ENCODE measurements around the gene LIPT2. TPM values are rescaled to one million over a fixed set of nuclear protein-coding genes. Genes with fewer than 3 reads are reported as not detected.
"Not testable (repeated sequence)": the region's sequence is repeated elsewhere in the genome, so short reads cannot be mapped to it uniquely, and the experiment has no call there.

Gene LIPT2
- total RNA-seq, 2 experiments from 2014 or later, result 3.1 to 4.4 TPM

DNA sequence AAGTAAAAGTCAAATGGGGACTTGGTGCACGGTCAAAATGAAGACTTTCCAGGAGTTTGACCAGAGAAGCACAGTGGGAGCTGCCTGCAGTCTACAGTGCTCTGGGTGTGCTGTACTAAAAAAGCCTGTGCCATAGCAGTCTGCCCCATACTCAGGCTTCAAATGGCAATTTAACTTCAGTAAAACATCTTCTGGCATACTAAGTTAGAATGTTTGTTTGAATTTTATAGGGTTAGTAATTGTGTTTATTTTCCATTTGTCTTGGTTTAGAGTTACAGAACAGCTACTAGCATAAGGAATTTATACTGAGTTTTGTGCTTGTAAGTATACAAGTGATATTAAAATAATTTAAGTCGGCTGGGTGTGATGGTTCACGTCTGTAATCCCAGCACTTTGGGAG, 29.3 kb upstream of the LIPT2 start:
- Mint-ChIP-seq H3K36me3 (ENCODE audit: low read depth) (no peaks in the 10 kb centered on the region), H3K4me3 (no peak overlapping the region), H3K27me3 (ENCODE audit: low read depth) (peaks cover 15% of the 10 kb centered on the region), H3K4me1 (ENCODE audit: low read depth) (no peaks in the 10 kb centered on the region), H3K9me3 (ENCODE audit: insufficient read depth) (no peaks in the 10 kb centered on the region), H3K27ac (no peak overlapping the region)
- ATAC-seq (no peak), DNase-seq (no peak)
- ChIA-PET POLR2A (no interaction called here), CTCF (no interaction called here)

DNA sequence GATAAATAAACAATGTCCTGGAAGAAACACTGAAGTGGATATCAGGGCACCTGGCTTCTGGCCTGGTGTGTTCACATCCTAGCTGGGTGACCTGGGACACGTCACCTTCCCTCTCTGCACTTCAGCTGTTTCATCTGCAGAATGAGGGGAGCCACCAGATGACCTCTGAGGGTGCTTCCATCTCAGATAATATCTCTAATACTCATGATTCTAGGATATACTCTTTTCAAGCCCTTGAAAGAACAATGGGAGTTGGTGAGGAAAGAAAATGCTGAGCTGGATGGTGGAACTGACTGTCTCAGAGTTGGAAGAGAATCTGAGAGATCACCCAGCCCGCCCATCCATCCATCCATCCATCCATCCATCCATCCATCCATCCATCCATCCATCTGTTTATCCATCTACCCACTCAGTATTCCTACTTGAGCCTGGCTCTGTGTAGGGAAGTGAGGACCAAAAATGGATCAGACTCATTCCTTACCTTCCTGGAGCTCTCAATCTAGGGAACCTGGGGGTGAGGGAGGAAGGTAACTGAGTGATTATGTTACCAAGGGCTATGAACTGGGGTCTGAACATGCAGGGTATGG, 28.2 kb upstream of the LIPT2 start:
- POLR2A ChIA-PET, result interaction anchor here (0.7 kb wide), 1 partner anchor 211 kb away, joined by 3 read pairs; no protein-coding TSS in a partner anchor
- DNase-seq (no peak), ATAC-seq (no peak)
- Mint-ChIP-seq H3K36me3 (ENCODE audit: low read depth) (no peaks in the 10 kb centered on the region), H3K9me3 (ENCODE audit: insufficient read depth) (peaks cover 5% of the 10 kb centered on the region), H3K4me3 (no peak overlapping the region), H3K27me3 (ENCODE audit: low read depth) (peaks cover 19% of the 10 kb centered on the region), H3K4me1 (ENCODE audit: low read depth) (no peaks in the 10 kb centered on the region), H3K27ac (no peak overlapping the region)
- CTCF ChIA-PET, result no interaction called here

DNA sequence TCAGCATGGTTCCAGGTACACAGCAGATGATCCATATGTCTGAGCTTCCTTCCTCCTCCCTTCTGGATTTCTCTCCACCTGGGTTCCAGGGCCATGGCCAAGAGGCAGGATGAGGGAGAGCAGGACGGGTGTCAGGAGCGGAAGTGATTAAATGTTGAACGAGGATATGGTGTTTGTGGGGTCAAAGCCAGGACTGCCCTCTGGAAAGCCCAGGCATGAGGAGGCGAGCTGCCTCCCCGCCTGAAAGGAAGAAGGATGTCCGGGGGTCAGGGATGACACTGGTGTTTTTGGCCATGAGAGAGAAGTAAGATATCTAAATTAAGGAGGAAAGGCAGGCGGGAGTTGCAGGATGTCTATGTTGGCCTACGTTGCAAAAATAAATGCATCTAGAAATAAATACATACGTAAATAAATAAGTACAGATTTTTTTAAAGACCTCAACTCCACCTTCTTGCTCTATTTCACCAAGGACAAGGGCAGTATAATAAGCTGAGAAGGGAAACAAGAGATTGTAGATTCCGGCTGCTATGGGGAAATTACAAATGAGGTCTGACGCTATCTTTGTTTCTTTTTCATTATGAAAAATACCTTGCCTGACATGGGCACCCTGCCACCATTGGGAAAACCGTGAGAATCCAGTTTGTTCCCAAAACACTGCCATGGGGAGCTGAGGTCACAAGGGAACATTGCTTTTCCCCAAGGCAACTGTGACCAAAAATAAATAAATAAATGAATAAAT, 27.6 kb upstream of the LIPT2 start:
- no peak overlapping the region for H3K27ac Mint-ChIP-seq
- H3K4me3 Mint-ChIP-seq, result no peak overlapping the region
- CTCF ChIA-PET, result no interaction called here
- POLR2A ChIA-PET, result no interaction called here
- no peaks in the 10 kb centered on the region for H3K36me3 Mint-ChIP-seq (ENCODE audit: low read depth)
- ATAC-seq (no peak), DNase-seq (no peak)
- peaks cover 25% of the 10 kb centered on the region for H3K27me3 Mint-ChIP-seq (ENCODE audit: low read depth)
- H3K9me3 Mint-ChIP-seq (ENCODE audit: insufficient read depth), result peaks cover 5% of the 10 kb centered on the region
- no peaks in the 10 kb centered on the region for H3K4me1 Mint-ChIP-seq (ENCODE audit: low read depth)

DNA sequence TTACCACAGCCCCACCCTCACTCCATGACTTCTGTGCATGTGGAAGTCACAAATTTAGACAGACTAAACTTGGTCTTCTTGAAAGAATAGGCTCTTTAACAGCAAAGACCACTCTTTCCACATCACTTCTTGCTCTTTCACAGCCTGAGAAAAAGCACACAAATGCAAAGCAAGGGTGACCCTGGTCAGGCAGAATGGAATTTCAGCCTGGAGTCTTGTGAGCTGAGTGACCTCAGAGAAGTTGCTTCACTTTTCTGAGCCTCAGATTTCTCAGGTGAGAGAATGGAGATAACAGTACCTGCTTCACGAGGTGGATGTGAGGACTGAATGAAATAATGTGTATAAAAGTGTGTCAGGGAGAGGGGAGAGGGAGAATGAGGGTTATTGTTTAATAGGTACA, 26.8 kb upstream of the LIPT2 start:
- H3K27ac Mint-ChIP-seq, result no peak overlapping the region
- H3K4me1 Mint-ChIP-seq (ENCODE audit: low read depth), result no peaks in the 10 kb centered on the region
- no peak overlapping the region for H3K4me3 Mint-ChIP-seq
- H3K36me3 Mint-ChIP-seq (ENCODE audit: low read depth), result no peaks in the 10 kb centered on the region
- ATAC-seq (no peak), DNase-seq (no peak)
- ChIA-PET CTCF (no interaction called here), POLR2A (no interaction called here)
- peaks cover 5% of the 10 kb centered on the region for H3K9me3 Mint-ChIP-seq (ENCODE audit: insufficient read depth)
- H3K27me3 Mint-ChIP-seq (ENCODE audit: low read depth), result peaks cover 27% of the 10 kb centered on the region

DNA sequence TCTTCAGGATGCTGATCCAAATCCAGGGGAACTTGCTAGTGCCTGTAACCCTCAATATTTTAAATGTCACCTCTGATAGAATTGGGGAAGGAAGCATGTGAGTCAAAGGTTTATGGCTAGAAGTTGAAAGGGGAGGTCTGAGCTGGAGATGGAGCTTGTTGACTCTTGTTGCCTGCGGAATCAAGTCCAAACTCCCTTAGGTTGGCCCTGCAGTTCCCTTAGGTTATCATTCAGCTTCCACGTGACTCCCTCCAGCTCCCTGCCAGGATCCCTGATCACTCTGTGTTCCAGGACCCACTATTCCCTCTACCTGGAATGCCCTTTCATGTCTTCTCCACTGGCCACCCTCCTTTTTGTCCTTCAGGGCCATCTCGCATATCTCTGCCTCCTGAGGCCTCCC, 26.2 kb upstream of the LIPT2 start:
- ChIA-PET POLR2A (no interaction called here), CTCF (no interaction called here)
- Mint-ChIP-seq H3K4me3 (no peak overlapping the region), H3K27me3 (ENCODE audit: low read depth) (peaks cover 31% of the 10 kb centered on the region), H3K9me3 (ENCODE audit: insufficient read depth) (peaks cover 5% of the 10 kb centered on the region), H3K36me3 (ENCODE audit: low read depth) (no peaks in the 10 kb centered on the region), H3K4me1 (ENCODE audit: low read depth) (no peaks in the 10 kb centered on the region), H3K27ac (no peak overlapping the region)
- DNase-seq, result no peak
- no peak for ATAC-seq

DNA sequence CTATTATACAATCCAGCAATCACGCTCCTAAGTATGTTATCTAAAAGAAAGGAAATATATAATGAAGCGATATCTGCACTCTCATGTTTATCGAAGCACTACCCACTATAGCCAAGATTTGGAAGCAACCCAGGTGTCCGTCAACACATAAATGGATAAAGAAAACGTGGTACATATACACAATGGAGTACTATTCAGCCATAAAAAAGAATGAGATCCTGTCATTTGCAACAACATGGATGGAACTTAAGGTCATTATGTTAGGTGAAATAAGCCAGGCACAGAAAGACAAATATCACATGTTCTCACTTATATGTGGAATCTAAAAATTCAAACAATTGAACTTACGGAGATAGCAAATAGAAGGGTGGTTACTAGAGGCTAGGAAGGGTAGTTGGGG, 24.1 kb upstream of the LIPT2 start:
- H3K4me3 Mint-ChIP-seq; H3K27ac Mint-ChIP-seq; H3K9me3 Mint-ChIP-seq (ENCODE audit: insufficient read depth); DNase-seq; CTCF ChIA-PET; H3K4me1 Mint-ChIP-seq (ENCODE audit: low read depth); ATAC-seq; POLR2A ChIA-PET; H3K36me3 Mint-ChIP-seq (ENCODE audit: low read depth): not testable (repeated sequence)
- peaks cover 29% of the 10 kb centered on the region for H3K27me3 Mint-ChIP-seq (ENCODE audit: low read depth)

DNA sequence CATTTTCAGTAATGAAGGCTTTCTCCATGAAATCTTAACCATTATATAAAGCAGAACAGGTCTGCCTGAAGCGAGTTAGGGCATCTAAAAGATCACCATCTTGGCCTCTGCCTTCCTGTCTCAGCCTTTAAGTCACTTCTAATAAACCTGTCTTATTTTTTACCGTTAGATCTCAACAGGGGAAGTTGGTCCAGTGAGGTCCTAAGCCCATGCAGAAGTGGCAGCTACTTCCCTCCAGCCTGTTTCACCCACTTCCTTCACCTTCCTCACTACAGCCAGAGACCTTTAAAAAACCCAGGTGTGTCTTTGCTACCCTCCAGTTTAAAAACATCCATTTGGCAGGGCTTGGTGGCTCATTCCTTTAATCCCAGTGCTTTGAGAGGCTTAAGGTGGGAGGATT, 14.1 kb upstream of the LIPT2 start:
- Mint-ChIP-seq H3K4me3 (no peak overlapping the region), H3K36me3 (ENCODE audit: low read depth) (no peaks in the 10 kb centered on the region), H3K4me1 (ENCODE audit: low read depth) (no peaks in the 10 kb centered on the region), H3K27ac (no peak overlapping the region), H3K9me3 (ENCODE audit: insufficient read depth) (peaks cover 6% of the 10 kb centered on the region), H3K27me3 (ENCODE audit: low read depth) (peaks cover 8% of the 10 kb centered on the region)
- CTCF ChIA-PET, result interaction anchor here (1.2 kb wide), 1 partner anchor 54 kb away, joined by 3 read pairs; no protein-coding TSS in a partner anchor
- DNase-seq, result no peak
- POLR2A ChIA-PET, result interaction anchor here (0.6 kb wide), 1 partner anchor 15 kb away, joined by 3 read pairs; no protein-coding TSS in a partner anchor
- no peak for ATAC-seq

DNA sequence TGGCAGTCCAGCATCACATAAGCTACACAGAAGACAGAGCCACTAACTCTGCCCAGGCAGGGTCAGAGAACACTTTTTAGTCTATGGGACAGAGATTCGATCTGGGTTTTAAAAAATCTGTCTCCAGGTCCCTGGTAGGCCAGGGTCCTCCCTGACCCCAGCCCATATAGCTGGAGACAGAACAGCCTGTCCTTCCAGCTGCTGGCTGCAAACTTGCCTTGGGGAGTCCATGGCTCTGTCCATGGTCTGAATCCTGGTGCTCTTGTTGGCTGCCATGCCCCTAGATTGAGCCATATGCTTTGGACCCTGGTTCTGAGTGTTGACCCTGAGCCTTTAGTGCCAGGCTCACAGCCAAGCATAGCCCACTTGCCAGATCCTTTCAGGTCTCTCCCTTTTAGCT, 13.3 kb upstream of the LIPT2 start:
- DNase-seq, result no peak
- ChIA-PET CTCF (no interaction called here), POLR2A (no interaction called here)
- Mint-ChIP-seq H3K27ac (no peak overlapping the region), H3K36me3 (ENCODE audit: low read depth) (no peaks in the 10 kb centered on the region), H3K4me1 (ENCODE audit: low read depth) (no peaks in the 10 kb centered on the region), H3K27me3 (ENCODE audit: low read depth) (peaks cover 5% of the 10 kb centered on the region), H3K9me3 (ENCODE audit: insufficient read depth) (peaks cover 6% of the 10 kb centered on the region), H3K4me3 (no peak overlapping the region)
- ATAC-seq, result no peak

DNA sequence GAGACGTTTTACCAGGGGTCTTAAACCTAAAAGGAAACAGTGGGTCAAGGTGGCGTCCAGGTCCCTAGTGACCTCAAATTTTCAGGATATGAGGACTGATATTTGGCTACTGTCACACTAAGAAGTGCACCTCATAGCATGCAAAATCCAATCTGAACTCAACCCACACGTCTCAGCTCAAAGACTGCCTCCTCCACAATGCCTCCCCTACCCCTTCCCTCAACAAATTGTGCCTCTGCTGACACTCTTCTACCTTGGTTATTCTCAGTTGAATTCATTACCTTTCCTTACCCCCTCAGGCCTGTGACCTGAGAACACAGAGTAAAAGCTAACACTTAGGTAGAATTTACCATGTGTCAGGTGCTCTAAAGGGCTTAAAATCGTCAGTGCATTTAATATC, 12.4 kb upstream of the LIPT2 start:
- ATAC-seq (no peak), DNase-seq (no peak)
- ChIA-PET CTCF (no interaction called here), POLR2A (no interaction called here)
- Mint-ChIP-seq H3K36me3 (ENCODE audit: low read depth) (no peaks in the 10 kb centered on the region), H3K4me1 (ENCODE audit: low read depth) (no peaks in the 10 kb centered on the region), H3K27me3 (ENCODE audit: low read depth) (peaks cover 2% of the 10 kb centered on the region), H3K9me3 (ENCODE audit: insufficient read depth) (peaks cover 6% of the 10 kb centered on the region), H3K27ac (no peak overlapping the region), H3K4me3 (no peak overlapping the region)

DNA sequence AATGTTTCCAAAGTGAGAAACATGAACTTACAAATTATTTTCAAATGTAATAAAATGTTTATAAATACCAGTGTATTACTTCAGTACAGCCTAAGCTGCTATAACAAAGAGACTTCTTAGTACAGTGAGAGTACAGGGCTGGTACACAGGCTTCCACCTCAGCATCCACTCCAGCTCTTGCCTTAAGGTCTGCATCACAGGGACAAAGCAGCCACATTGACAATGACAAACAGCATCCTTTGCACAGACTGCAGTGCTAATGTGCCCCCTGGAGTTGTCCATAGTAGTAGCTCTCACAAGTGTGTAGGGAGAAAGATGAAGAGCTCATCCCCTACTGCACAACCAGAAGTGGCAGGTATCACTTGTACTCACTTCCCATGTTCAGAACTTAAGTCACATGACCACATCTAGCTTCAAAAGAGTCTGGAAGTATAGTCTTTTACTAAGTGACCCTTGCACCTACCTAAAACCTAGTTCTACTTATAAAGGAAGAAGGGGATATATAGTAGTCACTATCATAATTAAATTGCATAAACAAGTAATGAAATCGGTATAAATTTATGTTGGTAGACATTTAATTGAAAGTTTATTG, 10.7 kb upstream of the LIPT2 start:
- no peak overlapping the region for H3K4me3 Mint-ChIP-seq
- H3K4me1 Mint-ChIP-seq (ENCODE audit: low read depth), result no peaks in the 10 kb centered on the region
- H3K9me3 Mint-ChIP-seq (ENCODE audit: insufficient read depth), result peaks cover 6% of the 10 kb centered on the region
- ChIA-PET POLR2A (interaction anchor here (0.6 kb wide), 1 partner anchor 10 kb away, joined by 4 read pairs; no protein-coding TSS in a partner anchor), CTCF (no interaction called here)
- H3K36me3 Mint-ChIP-seq (ENCODE audit: low read depth), result no peaks in the 10 kb centered on the region
- no peak for DNase-seq
- ATAC-seq, result no peak
- H3K27ac Mint-ChIP-seq, result no peak overlapping the region
- H3K27me3 Mint-ChIP-seq (ENCODE audit: low read depth), result peaks cover 6% of the 10 kb centered on the region

DNA sequence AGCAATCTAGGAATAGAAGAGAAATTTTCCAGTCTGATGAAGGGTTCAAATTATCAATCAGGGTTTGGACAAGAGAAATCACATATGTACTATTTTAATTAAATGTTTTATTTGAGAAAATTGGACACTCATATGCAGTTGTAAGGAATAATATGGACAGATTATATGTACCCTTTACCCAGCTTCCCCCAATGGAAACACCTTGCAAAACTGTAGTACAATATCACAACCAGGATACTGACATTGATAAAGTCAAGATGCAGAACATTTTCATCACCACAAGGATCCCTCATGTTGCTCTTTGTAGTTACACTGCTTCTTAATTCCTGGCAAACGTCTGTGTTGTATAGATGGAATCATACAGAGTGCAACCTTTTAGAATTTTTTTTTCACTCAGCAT, 1.4 kb upstream of the LIPT2 start:
- no peaks in the 10 kb centered on the region for H3K9me3 Mint-ChIP-seq (ENCODE audit: insufficient read depth)
- POLR2A ChIA-PET, result no interaction called here
- H3K27me3 Mint-ChIP-seq (ENCODE audit: low read depth), result peaks cover under 1% of the 10 kb centered on the region
- CTCF ChIA-PET, result interaction anchor here (0.8 to 1.6 kb wide), 5 partner anchors 37 to 324 kb away, joined by 3 to 7 read pairs (median 3); partner anchors contain the start of genes C2CD3 and PPME1
- no peak overlapping the region for H3K4me3 Mint-ChIP-seq
- H3K4me1 Mint-ChIP-seq (ENCODE audit: low read depth), result peaks cover 18% of the 10 kb centered on the region
- DNase-seq, result no peak
- H3K36me3 Mint-ChIP-seq (ENCODE audit: low read depth), result no peaks in the 10 kb centered on the region
- no peak overlapping the region for H3K27ac Mint-ChIP-seq
- no peak for ATAC-seq
